GM12872 (cell line): ENCODE data around the gene CEP135.

Experiments used
- CTCF ChIP-seq: IDR thresholded peaks from 3 replicates; pipeline ENCODE4 v1.5.1; 2011; ENCODE audit warnings: low read depth, mild to moderate bottlenecking, low read length, moderate library complexity; ENCODE audit not compliant: insufficient read depth

The CEP135 gene

GRCh38 chr4:55910140-55910539 is 38.6 kb upstream of the CEP135 start:
- no peak for TF ChIP-seq CTCF

GRCh38 chr4:55912249-55912648 is 36.5 kb upstream of the CEP135 start:
- no peak for TF ChIP-seq CTCF

GRCh38 chr4:55920571-55920970 is 28.2 kb upstream of the CEP135 start:
- TF ChIP-seq CTCF: no peak

- no peak for TF ChIP-seq CTCF
Measured at GRCh38 chr4:55921093-55921492, 27.7 kb upstream of the CEP135 start.

- no peak for TF ChIP-seq CTCF
Measured at GRCh38 chr4:55925241-55925640, 23.5 kb upstream of the CEP135 start.

GRCh38 chr4:55926610-55927009 is 22.1 kb upstream of the CEP135 start:
- TF ChIP-seq CTCF: no peak

GRCh38 chr4:55927803-55928437 is 20.8 kb upstream of the CEP135 start:
- no peak for TF ChIP-seq CTCF

- no peak for TF ChIP-seq CTCF
Measured at GRCh38 chr4:55928846-55929245, 19.9 kb upstream of the CEP135 start.
